ENCODE measurements around the gene KIAA0319L.
"Not testable (repeated sequence)": the region's sequence is repeated elsewhere in the genome, so short reads cannot be mapped to it uniquely, and the experiment has no call there.

Gene KIAA0319L

GRCh38 chr1:35557118-35557610 lies at the start of gene KIAA0319L:
KIAA0319L (minus strand) TSS chr1:35557403; CDS start chr1:35554491, 2,912 bp downstream.
- DNase-seq (ENCODE audit: low spot score) = peak; percentile 95

- peak; percentile 46 for DNase-seq (ENCODE audit: low spot score)
Measured at GRCh38 chr1:35605867-35606182, 48.6 kb upstream of the KIAA0319L start.

DNA sequence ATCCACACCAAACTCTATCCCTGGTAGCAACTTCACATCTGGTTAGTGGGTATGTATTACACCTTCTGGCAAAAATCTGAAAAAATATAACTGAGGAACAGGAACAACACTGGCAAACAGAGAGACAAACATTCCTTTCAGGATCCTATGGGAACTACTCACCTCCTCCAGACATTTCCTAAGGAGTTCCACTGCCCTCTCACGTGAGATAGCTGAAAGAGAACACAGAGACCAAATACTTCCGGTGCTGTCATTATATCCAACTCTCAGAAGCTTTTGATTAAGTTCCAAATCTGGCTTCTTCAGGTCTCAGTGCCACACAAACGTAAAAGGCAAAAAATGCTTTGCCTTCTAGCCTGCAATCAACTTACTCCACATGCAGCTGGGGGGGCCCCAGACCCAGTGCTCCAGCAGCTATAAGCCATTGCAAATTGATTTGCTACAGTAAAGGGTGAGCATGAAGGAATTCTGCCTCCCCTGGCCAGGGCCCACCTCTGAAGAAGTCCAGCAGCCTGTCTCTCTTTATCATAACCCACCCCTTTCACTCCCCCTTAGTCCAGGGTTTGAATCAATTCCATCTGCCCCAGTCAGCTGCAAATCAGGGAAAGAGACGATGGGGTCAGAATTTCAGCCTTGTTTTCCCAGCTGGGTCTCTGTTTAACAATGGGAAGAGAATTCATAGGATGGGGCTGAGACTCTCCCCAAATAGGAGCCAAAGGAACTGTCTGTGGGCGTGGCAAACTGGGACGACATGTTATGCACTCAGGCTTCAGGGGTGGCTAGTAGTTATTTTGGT lies 48.1 kb upstream of the KIAA0319L start:
- DNase-seq (ENCODE audit: low spot score) = no peak

GRCh38 chr1:35603941-35604340 lies 46.7 kb upstream of the KIAA0319L start:
- no peak for DNase-seq (ENCODE audit: low spot score)

- DNase-seq (ENCODE audit: low spot score) = no peak
Measured at GRCh38 chr1:35603468-35603867, 46.3 kb upstream of the KIAA0319L start.

- DNase-seq (ENCODE audit: low spot score) = no peak
Measured at GRCh38 chr1:35600593-35600992, 43.4 kb upstream of the KIAA0319L start.

GRCh38 chr1:35599411-35599810 lies 42.2 kb upstream of the KIAA0319L start:
- DNase-seq (ENCODE audit: low spot score) = no peak

- no peak for DNase-seq (ENCODE audit: low spot score)
Measured at GRCh38 chr1:35598895-35599294, 41.7 kb upstream of the KIAA0319L start.

GRCh38 chr1:35597870-35598269 lies 40.7 kb upstream of the KIAA0319L start:
- no peak for DNase-seq (ENCODE audit: low spot score)

DNA sequence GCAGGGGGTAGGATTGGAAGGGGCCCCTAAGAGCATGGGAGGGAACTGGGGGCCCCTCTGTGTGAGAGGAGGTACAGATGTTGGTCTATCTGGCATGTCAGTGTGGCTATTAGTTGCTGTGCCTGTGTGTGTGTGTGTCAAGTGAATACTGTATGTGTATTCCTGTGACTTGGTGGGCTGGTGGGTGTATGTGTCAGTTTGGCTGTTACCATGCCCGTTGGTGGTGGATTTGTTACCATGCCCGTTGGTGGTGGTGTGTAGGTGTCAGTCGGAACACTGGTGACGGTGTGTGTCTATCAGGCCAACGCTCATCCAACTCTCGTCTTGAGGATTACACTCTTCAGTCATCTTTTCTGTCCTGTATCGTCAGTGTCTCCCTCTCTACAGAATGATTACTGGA lies 38.5 kb upstream of the KIAA0319L start:
- DNase-seq (ENCODE audit: low spot score) = no peak

DNA sequence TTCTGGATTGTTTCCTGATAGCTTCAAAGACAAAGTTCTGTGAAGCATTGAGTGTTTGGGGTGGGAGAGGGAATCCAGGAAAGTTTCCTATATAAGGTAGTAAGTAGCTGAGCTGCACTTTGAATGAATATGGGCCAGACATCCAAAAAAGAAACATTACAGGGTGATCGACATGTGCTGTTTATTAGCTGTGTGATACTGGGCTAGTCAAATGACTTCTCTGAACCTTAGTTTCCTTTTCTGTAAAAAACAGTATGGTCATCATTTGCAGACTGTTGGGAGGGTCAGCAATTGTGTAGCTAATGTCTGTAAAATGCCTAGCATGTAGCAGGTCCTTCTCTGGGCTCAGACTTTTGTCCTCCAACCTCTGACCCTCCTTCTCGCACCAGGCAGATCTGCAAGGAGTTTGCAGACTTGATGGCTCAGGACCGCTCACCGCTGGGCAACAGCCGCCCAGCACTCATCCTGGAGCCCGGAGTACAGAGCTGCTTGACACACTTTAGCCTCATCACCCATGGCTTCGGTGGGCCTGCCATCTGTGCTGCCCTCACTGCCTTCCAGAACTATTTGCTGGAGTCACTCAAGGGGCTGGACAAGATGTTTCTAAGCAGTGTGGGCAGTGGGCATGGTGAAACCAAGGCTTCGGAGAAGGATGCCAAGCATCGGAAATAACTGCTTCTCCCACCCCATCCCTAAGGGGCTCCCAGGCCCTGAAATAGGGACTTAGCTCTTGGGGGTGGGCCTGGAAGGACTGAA lies 37.0 kb upstream of the KIAA0319L start:
- no peak for DNase-seq (ENCODE audit: low spot score)

GRCh38 chr1:35592991-35593769 lies 36.0 kb upstream of the KIAA0319L start:
- no peak for DNase-seq (ENCODE audit: low spot score)

DNA sequence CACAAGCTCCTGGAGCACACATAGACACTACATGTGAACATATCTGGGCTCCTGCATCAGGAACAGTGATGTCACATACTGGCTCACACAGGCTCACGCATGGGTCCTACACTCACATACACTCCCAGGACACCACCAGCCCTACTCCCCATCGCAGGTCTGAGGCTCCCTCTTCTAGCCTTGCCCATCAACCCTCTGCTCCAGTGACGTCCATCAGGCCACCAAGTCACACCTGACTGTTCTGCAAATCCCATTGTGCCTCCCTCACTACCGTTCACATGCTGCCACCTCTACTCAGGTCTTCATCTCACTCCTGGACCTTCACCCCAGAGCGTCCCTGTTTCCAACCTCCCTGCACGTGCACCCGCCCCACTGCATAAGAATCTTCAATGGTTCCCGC lies 34.0 kb upstream of the KIAA0319L start:
- no peak for DNase-seq (ENCODE audit: low spot score)

GRCh38 chr1:35590476-35591040 lies 33.4 kb upstream of the KIAA0319L start:
- DNase-seq (ENCODE audit: low spot score) = no peak

- no peak for DNase-seq (ENCODE audit: low spot score)
Measured at GRCh38 chr1:35589516-35590427, 32.6 kb upstream of the KIAA0319L start.

DNA sequence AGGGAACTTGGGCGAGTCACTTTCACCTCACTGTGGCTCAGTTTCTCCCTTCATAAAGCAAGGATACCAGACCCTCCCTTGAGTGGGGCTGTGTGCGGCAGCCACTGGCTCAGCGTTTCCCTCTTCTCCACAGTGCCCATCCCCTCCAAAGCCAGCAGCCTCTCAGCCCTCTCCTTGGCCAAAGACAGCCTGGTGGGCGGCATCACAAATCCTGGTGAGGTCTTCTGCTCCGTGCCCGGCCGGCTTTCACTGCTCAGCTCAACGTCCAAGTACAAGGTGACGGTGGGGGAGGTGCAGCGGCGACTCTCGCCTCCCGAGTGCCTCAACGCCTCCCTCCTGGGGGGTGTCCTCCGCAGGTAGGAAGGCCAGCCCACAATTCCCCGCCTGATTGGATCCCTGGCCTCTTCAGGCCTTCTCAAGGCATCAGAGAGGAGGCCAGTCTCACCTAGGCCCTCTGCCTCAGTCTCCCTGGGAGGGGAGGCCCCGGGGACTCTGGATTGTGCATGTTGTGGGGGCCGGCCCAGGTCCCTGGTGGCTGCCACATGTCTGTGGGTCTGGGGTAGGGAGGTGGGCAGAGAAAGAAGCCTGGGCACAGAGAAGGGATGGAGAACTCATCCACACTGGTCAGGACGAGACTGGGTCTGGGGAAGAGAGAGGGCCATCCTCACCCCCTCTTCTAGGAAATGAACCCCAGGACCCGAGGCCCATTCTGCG lies 31.2 kb upstream of the KIAA0319L start:
- DNase-seq (ENCODE audit: low spot score) = no peak

GRCh38 chr1:35587736-35588135 lies 30.5 kb upstream of the KIAA0319L start:
- DNase-seq (ENCODE audit: low spot score) = no peak

DNA sequence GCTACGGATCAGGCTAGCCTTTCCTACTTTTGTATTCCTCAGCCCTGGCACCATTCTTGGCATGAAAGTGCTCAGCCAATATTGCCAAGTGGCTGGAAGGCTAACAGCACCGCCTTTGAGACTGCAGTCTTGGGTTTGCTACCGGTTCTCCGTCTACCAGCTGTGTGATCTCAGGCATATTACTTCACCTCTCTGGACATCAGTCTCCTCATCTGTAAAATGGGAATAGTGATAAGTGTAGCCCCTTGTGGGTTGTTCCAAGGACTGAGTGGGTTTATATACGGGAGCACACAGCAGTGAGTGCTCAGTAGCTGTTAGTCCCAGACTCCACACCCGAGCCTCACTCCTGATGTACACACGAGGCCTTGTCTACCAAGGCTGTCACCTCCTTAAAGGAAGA lies 29.6 kb upstream of the KIAA0319L start:
- DNase-seq (ENCODE audit: low spot score) = no peak

DNA sequence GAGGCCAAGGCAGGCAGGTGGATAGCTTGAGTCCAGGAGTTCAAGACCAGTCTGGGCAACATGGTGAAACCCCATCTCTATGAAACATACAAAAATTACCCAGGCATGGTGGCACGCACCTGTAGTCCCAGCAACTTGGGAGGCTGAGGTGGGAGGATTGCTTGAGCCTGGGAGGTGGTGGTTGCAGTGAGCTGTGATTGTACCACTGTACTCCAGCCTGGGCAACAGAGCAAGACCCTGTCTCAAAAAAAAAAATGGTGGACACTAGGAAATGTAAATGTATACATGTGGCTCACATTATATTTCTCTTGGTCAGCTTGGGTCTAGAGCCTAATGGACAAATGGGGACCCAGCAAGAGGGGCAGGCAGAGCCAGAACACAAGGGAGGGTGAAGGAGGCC lies 28.6 kb upstream of the KIAA0319L start:
- not testable (repeated sequence) for DNase-seq (ENCODE audit: low spot score)

GRCh38 chr1:35585281-35585680 lies 28.1 kb upstream of the KIAA0319L start:
- no peak for DNase-seq (ENCODE audit: low spot score)

Data from hepatic stellate cell (primary cell).